Testis (tissue), 2 donors: Measurements from ENCODE around the gene NRXN3.

ENCODE experiments used
- POLR2A ChIP-seq: fragments of 450-650 bp; IDR thresholded peaks from one replicate; pipeline ENCODE4 v1.6.1; 2017; ENCODE audit warnings: antibody characterized with exemption, mild to moderate bottlenecking, moderate library complexity
- TF ChIP-seq, protein P1 (sequence below), 3 experiments: fragments of 450-650 bp in 2 of 3; fragments of 200-600 bp in 1 of 3; sonication (generic) in 1 of 3; IDR thresholded peaks; one replicate each; pipeline ENCODE4 v1.5.1; 2016 to 2019; ENCODE audit warnings: antibody characterized with exemption in 3 of 3, mild to moderate bottlenecking in 2 of 3, moderate library complexity in 1 of 3

DNA sequence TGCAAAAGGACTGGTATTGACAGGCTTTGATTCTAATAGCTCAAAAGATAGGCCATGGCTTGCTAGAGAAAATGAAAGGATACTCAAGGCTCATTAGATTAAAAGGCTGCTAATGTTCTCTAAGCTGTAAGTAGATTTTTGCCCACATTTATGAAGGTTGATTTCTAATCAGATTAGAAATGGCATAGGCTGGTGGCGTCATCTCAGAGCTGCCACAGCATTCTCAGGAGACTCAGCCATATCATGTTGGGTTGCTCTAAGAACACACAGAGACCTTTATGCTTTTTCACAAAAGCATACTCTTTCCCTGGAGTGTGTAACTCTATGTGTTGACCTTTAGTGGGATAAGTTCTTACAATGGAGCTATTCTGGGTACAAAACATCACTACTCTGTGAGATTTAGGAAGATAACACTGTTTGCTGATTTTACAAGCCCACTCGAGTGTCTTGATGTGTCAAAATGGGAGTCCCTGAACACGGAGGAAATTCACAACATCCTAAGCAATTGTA, 576.0 kb downstream of the NRXN3 start:
- TF ChIP-seq POLR2A: no peak
- TF ChIP-seq, protein P1, sequence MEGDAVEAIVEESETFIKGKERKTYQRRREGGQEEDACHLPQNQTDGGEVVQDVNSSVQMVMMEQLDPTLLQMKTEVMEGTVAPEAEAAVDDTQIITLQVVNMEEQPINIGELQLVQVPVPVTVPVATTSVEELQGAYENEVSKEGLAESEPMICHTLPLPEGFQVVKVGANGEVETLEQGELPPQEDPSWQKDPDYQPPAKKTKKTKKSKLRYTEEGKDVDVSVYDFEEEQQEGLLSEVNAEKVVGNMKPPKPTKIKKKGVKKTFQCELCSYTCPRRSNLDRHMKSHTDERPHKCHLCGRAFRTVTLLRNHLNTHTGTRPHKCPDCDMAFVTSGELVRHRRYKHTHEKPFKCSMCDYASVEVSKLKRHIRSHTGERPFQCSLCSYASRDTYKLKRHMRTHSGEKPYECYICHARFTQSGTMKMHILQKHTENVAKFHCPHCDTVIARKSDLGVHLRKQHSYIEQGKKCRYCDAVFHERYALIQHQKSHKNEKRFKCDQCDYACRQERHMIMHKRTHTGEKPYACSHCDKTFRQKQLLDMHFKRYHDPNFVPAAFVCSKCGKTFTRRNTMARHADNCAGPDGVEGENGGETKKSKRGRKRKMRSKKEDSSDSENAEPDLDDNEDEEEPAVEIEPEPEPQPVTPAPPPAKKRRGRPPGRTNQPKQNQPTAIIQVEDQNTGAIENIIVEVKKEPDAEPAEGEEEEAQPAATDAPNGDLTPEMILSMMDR (IDR thresholded peaks at IDR 0.05): no peak
